ENCODE data around the gene EYS. TPM values are rescaled to one million over a fixed set of nuclear protein-coding genes. Genes with fewer than 3 reads are reported as not detected.

Gene EYS
- total RNA-seq, 1 experiment from 2014 or later = not detected

- Mint-ChIP-seq H3K27me3 (ENCODE audit: low read depth) (no peaks in the 10 kb centered on the region; the same call in 1 of the 2 replicates), H3K27ac (no peak overlapping the region), H3K4me1 (no peaks in the 10 kb centered on the region), H3K4me3 (no peak overlapping the region), H3K9me3 (no peaks in the 10 kb centered on the region), H3K36me3 (ENCODE audit: insufficient read depth in 1 of 3, low read depth in 3 of 3) (no peaks in the 10 kb centered on the region)
- H3K23ac ChIP-seq (ENCODE audit: insufficient read length, low read depth, low read length) = no peak overlapping the region
- no peak overlapping the region for H4K5ac ChIP-seq (ENCODE audit: insufficient read length, low read depth, low read length)
- no peaks in the 10 kb centered on the region for H3K9me3 ChIP-seq (ENCODE audit: control insufficient read depth, low read depth, low read length)
- H3K4me1 ChIP-seq (ENCODE audit: insufficient read depth, low read length) = no peaks in the 10 kb centered on the region
- no peak overlapping the region for H2AK5ac ChIP-seq (ENCODE audit: insufficient read length, low read length)
- H3K18ac ChIP-seq (ENCODE audit: insufficient read length, low read depth, low read length) = no peak overlapping the region
- H3K9ac ChIP-seq (ENCODE audit: extremely low read depth, insufficient read length, low read length) = no peak overlapping the region
- no peaks in the 10 kb centered on the region for H4K20me1 ChIP-seq (ENCODE audit: control insufficient read depth, insufficient read depth, insufficient read length)
- TF ChIP-seq CTCF (conservative IDR thresholded peaks at IDR 0.05) = no peak
- no CpG with 5 or more reads among the region's 1 CpG for WGBS (ENCODE audit: extremely low coverage, insufficient read length, low lambda C conversion rate)
- H2BK20ac ChIP-seq (ENCODE audit: low read depth, low read length, poor library complexity, severe bottlenecking) = no peak overlapping the region
- no peak overlapping the region for H3T11ph ChIP-seq (ENCODE audit: low read length)
- no peaks in the 10 kb centered on the region for H3K23me2 ChIP-seq (ENCODE audit: insufficient read length, low read depth, low read length, poor library complexity, severe bottlenecking)
- H3K27ac ChIP-seq (ENCODE audit: insufficient read length, low read depth, low read length) = no peak overlapping the region
- DNase-seq = no peak
- H2BK120ac ChIP-seq (ENCODE audit: low read depth, low read length, poor library complexity, severe bottlenecking) = no peak overlapping the region
- H3K14ac ChIP-seq (ENCODE audit: insufficient read depth, low read length) = no peak overlapping the region
- no peak overlapping the region for H2AFZ ChIP-seq (ENCODE audit: low read length)
- no peak overlapping the region for H3K4ac ChIP-seq (ENCODE audit: low read depth, low read length)
- H3K4me2 ChIP-seq (ENCODE audit: insufficient read depth, insufficient read length, low read length) = no peak overlapping the region
- no peak overlapping the region for H2BK15ac ChIP-seq (ENCODE audit: low read depth, low read length)
- H3K79me2 ChIP-seq (ENCODE audit: insufficient read depth, low read length) = no peaks in the 10 kb centered on the region
- no peaks in the 10 kb centered on the region for H3K79me1 ChIP-seq (ENCODE audit: insufficient read depth, low read depth, low read length, poor library complexity, severe bottlenecking)
- no peak overlapping the region for H2BK5ac ChIP-seq (ENCODE audit: insufficient read length, low read length)
- H4K8ac ChIP-seq (replicated peaks; ENCODE audit: insufficient read length, low read depth, low read length) = no peak overlapping the region
- no peak overlapping the region for H3K56ac ChIP-seq (ENCODE audit: insufficient read length, low read depth, low read length)
- no peaks in the 10 kb centered on the region for H3K27me3 ChIP-seq (ENCODE audit: insufficient read depth, low read length)
- no peak overlapping the region for H2BK12ac ChIP-seq (ENCODE audit: insufficient read length, low read depth, low read length)
- no peak overlapping the region for H4K91ac ChIP-seq (ENCODE audit: insufficient read length, low read depth, low read length)
These were observed 1985.8 kb downstream of the EYS start for GRCh38 chr6:63721181-63721580.
